Cardiac muscle cell (in vitro differentiated cells and primary cell): Measurements from ENCODE around the gene CCDC6. TPM values are rescaled to one million over a fixed set of nuclear protein-coding genes. Genes with fewer than 3 reads are reported as not detected.
"Not testable (repeated sequence)": the region's sequence is repeated elsewhere in the genome, so short reads cannot be mapped to it uniquely, and the experiment has no call there.

Source experiments
- DNase-seq, 2 donors: peaks; one replicate each; pipeline versions ENCODE4 v3.0.0 to v3.0.0-alpha.2; 2010 to 2017; ENCODE audit warnings: low read depth in 1 of 2, low spot score in 1 of 2
- H3K27ac ChIP-seq: fragments of 200-600 bp; sonication (generic); 2 replicates; pipeline ENCODE4 v1.5.1; 2016
- H3K27me3 ChIP-seq: fragments of 200-600 bp; sonication (generic); 2 replicates; pipeline ENCODE4 v1.6.0; 2016; ENCODE audit warnings: control low read depth
- H3K36me3 ChIP-seq: fragments of 200-600 bp; sonication (generic); 2 replicates; pipeline ENCODE4 v1.5.1; 2016; ENCODE audit warnings: control low read depth
- H3K4me1 ChIP-seq: fragments of 200-600 bp; sonication (generic); 2 replicates; pipeline ENCODE4 v1.8.1; 2017; ENCODE audit warnings: low read depth, mild to moderate bottlenecking, mixed run types
- H3K4me3 ChIP-seq: fragments of 200-600 bp; sonication (generic); 2 replicates; pipeline ENCODE4 v1.5.1; 2016; ENCODE audit warnings: mild to moderate bottlenecking
- H3K9me3 ChIP-seq: fragments of 200-600 bp; sonication (generic); 2 replicates; pipeline ENCODE4 v1.5.1; 2017; ENCODE audit warnings: low read depth, mild to moderate bottlenecking, control low read depth
- CTCF ChIP-seq: IDR thresholded peaks from 2 replicates; pipeline ENCODE4 v1.5.1; 2012; ENCODE audit warnings: low read depth, mild to moderate bottlenecking, low read length
- polyA plus RNA-seq: library from polyadenylated mRNA; unstranded; fragments of >200 nt; fragmentation: Nextera tagmentation; extraction: Ambion mirVana; gene quantifications from 2 replicates; pipeline ENCODE4 v1.2.1, GENCODE V29; 2016
- total RNA-seq: library from RNA; depleted of rRNA; stranded (reverse); fragments of >200 nt; gene quantifications from 2 replicates; pipeline ENCODE4 v1.2.3, GENCODE V29; 2016

The CCDC6 gene
- total and polyA plus RNA-seq, 2 experiments from 2014 or later: 11.0 to 22.2 TPM

GRCh38 chr10:59752278-59752940 is 153.9 kb downstream of the CCDC6 start:
- H3K27ac ChIP-seq: no peak overlapping the region

GRCh38 chr10:59750155-59750945 is 156.0 kb downstream of the CCDC6 start:
- no peak overlapping the region for H3K27ac ChIP-seq
- H3K4me1 ChIP-seq: no peaks in the 10 kb centered on the region
- no peaks in the 10 kb centered on the region for H3K9me3 ChIP-seq
- no peak overlapping the region for H3K4me3 ChIP-seq
- H3K36me3 ChIP-seq: no peaks in the 10 kb centered on the region
- TF ChIP-seq CTCF: no peak
- no peaks in the 10 kb centered on the region for H3K27me3 ChIP-seq
- peak in 1 of 2 donors; percentile 9 for DNase-seq

More at GRCh38 chr10:59752278-59752940, 153.9 kb downstream of the CCDC6 start:
- TF ChIP-seq CTCF: no peak
- Histone ChIP-seq H3K36me3 (no peaks in the 10 kb centered on the region), H3K27me3 (no peaks in the 10 kb centered on the region), H3K9me3 (no peaks in the 10 kb centered on the region), H3K4me1 (no peaks in the 10 kb centered on the region), H3K4me3 (no peak overlapping the region)
- DNase-seq: no peak

GRCh38 chr10:59748834-59749233 is 157.5 kb downstream of the CCDC6 start:
- Histone ChIP-seq H3K27me3 (no peaks in the 10 kb centered on the region), H3K9me3 (no peaks in the 10 kb centered on the region), H3K4me3 (no peak overlapping the region), H3K4me1 (no peaks in the 10 kb centered on the region), H3K36me3 (no peaks in the 10 kb centered on the region), H3K27ac (no peak overlapping the region)
- TF ChIP-seq CTCF: no peak
- no peak for DNase-seq

- H3K9me3 ChIP-seq: no peaks in the 10 kb centered on the region
- H3K27ac ChIP-seq: no peak overlapping the region
- no peaks in the 10 kb centered on the region for H3K36me3 ChIP-seq
- H3K4me1 ChIP-seq: no peaks in the 10 kb centered on the region
- no peaks in the 10 kb centered on the region for H3K27me3 ChIP-seq
- DNase-seq: no peak
- H3K4me3 ChIP-seq: no peak overlapping the region
- no peak for TF ChIP-seq CTCF
Observed at GRCh38 chr10:59745163-59745650, 161.1 kb downstream of the CCDC6 start.

GRCh38 chr10:59744762-59745161 is 161.6 kb downstream of the CCDC6 start:
- H3K36me3 ChIP-seq, H3K4me1 ChIP-seq, H3K27ac ChIP-seq, H3K9me3 ChIP-seq, H3K4me3 ChIP-seq, H3K27me3 ChIP-seq, DNase-seq: not testable (repeated sequence)

GRCh38 chr10:59744156-59744555 is 162.2 kb downstream of the CCDC6 start:
- H3K36me3 ChIP-seq, H3K9me3 ChIP-seq, H3K4me1 ChIP-seq, DNase-seq, H3K27ac ChIP-seq, H3K4me3 ChIP-seq, H3K27me3 ChIP-seq: not testable (repeated sequence)
